Neural crest cell (in vitro differentiated cells): Measurements from ENCODE around the gene CXCL12. TPM values are rescaled to one million over a fixed set of nuclear protein-coding genes. Genes with fewer than 3 reads are reported as not detected.

Experiments
- DNase-seq: peaks from one replicate; pipeline ENCODE4 v3.0.0; 2021; ENCODE audit warnings: low read depth, mixed read lengths, low spot score
- H3K27ac Mint-ChIP-seq: one replicate; pipeline ENCODE4 v1.8.0; 2021; ENCODE audit warnings: mild to moderate bottlenecking, mixed read lengths; ENCODE audit not compliant: unreplicated experiment
- H3K27me3 Mint-ChIP-seq: 2 replicates; pipeline ENCODE4 v1.8.0; 2021; ENCODE audit warnings: low read depth, mild to moderate bottlenecking, mixed read lengths
- H3K36me3 Mint-ChIP-seq: 2 replicates; pipeline ENCODE4 v1.8.0; 2021; ENCODE audit warnings: low read depth, mild to moderate bottlenecking, mixed read lengths
- H3K4me1 Mint-ChIP-seq: 2 replicates; pipeline ENCODE4 v1.8.0; 2021; ENCODE audit warnings: mixed read lengths
- H3K4me3 Mint-ChIP-seq: one replicate; pipeline ENCODE4 v1.8.0; 2021; ENCODE audit warnings: mild to moderate bottlenecking, mixed read lengths
- H3K9me3 Mint-ChIP-seq: 2 replicates; pipeline ENCODE4 v1.8.0; 2021; ENCODE audit warnings: mixed read lengths
- total RNA-seq: library from RNA; stranded (reverse); gene quantifications from 2 replicates; pipeline ENCODE4 v1.2.1, GENCODE V29; 2021
- TF ChIP-seq, protein P1 (sequence below): fragments of 200-600 bp; sonication (generic); conservative IDR thresholded peaks from 2 replicates; pipeline ENCODE4 v1.5.0; 2021; ENCODE audit warnings: antibody characterized with exemption, mild to moderate bottlenecking

CXCL12 gene
- total RNA-seq, 1 donor from 2014 or later, result 3.6 TPM

DNA sequence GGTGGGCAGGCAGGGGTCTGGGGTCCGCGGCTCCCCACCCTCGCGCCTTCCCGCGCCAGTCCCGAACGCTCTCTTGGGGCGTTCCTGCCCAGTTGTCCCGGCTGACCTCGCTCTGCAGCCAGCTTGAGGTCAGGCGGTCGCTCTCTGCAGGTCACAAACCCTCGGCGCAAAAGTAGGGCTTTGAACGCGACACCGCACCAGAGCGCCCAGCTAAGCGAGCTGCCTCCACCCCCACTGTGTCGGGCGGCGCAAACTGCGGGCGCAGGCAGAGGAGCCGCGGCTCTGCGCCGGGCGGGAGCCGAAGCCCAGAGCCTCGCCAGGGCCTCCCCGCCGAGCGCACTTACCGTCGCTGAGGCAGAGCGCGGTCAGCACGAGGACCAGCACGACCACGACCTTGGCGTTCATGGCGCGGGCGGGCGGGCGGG is 284 bp downstream of the CXCL12 start:
- Mint-ChIP-seq H3K9me3 (no peaks in the 10 kb centered on the region), H3K36me3 (no peaks in the 10 kb centered on the region), H3K4me3 (no peak overlapping the region), H3K4me1 (peaks cover 14% of the 10 kb centered on the region), H3K27me3 (peaks cover 72% of the 10 kb centered on the region), H3K27ac (no peak overlapping the region)
- TF ChIP-seq, protein P1, sequence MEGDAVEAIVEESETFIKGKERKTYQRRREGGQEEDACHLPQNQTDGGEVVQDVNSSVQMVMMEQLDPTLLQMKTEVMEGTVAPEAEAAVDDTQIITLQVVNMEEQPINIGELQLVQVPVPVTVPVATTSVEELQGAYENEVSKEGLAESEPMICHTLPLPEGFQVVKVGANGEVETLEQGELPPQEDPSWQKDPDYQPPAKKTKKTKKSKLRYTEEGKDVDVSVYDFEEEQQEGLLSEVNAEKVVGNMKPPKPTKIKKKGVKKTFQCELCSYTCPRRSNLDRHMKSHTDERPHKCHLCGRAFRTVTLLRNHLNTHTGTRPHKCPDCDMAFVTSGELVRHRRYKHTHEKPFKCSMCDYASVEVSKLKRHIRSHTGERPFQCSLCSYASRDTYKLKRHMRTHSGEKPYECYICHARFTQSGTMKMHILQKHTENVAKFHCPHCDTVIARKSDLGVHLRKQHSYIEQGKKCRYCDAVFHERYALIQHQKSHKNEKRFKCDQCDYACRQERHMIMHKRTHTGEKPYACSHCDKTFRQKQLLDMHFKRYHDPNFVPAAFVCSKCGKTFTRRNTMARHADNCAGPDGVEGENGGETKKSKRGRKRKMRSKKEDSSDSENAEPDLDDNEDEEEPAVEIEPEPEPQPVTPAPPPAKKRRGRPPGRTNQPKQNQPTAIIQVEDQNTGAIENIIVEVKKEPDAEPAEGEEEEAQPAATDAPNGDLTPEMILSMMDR, result no peak
- no peak for DNase-seq

DNA sequence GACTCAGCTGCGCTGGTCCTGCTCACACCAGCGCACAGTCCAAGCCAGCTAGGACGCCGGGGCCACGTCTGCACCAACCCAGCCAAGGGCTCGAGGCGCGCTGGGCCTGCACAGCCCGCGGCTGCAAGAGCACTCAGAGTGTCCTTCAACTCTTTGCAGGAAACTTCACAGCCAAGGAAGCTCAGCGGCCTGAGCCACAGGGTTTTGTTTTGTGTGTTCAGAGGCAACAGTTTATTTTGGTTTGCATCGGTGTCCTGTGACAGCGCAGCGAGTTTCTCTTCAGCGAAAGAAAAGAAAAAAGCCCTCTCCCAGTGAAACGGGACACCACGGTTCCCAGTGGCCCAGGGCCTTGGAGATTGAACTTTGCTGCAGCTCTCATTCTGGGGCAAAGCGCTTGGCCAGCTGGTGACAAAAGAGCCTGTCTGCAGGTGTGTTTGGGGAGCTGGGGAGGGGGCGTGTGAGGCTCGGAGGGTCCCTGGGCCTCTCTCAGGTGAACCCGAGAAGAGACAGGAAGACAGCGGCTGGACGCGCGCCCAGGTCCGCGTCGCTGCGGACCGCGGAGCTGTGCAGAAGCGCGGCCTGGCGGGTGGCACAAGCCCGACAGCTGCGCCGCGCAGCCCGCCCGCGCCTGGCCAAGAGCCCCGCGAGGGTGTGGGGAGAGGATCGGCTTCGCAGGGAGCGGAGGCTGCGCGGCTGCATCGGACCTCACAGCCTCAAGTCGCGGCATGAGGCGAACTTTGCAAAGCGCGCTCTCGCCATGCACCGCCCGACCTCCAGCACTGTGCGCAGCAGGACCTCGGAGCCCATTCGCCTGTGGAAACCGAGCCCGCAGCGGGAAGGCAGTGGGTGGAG is 922 bp downstream of the CXCL12 start:
- Mint-ChIP-seq H3K9me3 (no peaks in the 10 kb centered on the region), H3K4me3 (peak overlapping the region; percentile 75), H3K36me3 (no peaks in the 10 kb centered on the region), H3K4me1 (peaks cover 14% of the 10 kb centered on the region), H3K27me3 (peaks cover 72% of the 10 kb centered on the region), H3K27ac (no peak overlapping the region)
- DNase-seq, result no peak
- TF ChIP-seq, protein P1, result no peak

DNA sequence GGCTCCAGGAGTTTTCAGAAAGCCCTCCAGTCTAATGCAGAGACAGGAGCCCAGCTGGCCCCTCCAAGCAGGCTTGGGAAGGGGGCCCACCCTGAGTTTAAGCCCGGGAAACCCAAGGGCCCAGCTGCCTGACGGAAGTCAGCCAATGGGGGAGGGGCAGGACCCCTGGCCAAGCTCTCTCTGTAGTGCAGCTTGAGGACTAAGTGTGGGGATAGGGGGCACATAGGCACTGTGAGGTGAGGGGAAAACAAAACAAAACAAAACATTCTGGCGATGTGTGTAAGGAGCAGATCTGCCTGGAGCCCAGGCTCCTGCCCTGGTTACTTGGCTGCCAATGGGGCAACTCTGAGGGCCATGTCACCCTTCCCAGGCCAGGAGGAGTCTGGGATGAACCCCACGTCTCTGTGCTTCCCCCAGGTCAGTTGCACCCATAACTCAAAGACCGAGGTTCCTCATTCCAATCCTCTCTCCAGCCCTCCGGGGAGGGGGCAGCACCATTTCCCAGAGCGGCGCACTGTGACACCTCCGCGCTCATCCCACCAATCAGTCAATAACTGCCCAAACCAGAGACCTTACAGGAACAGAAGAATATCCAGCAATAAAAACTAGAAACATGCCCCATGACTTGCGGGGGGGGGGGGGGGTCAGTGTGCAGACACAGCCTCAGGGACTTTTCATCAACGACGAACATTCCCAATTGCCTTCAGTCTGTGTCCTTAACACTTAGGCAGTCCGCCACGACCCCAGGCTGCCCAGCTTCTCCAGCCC is 1.7 kb downstream of the CXCL12 start:
- peaks cover 75% of the 10 kb centered on the region for H3K27me3 Mint-ChIP-seq
- H3K9me3 Mint-ChIP-seq, result no peaks in the 10 kb centered on the region
- H3K4me1 Mint-ChIP-seq, result peaks cover 14% of the 10 kb centered on the region
- TF ChIP-seq, protein P1, result no peak
- no peak overlapping the region for H3K27ac Mint-ChIP-seq
- peaks cover 4% of the 10 kb centered on the region for H3K36me3 Mint-ChIP-seq
- no peak for DNase-seq
- peak overlapping the region; percentile 75 for H3K4me3 Mint-ChIP-seq

DNA sequence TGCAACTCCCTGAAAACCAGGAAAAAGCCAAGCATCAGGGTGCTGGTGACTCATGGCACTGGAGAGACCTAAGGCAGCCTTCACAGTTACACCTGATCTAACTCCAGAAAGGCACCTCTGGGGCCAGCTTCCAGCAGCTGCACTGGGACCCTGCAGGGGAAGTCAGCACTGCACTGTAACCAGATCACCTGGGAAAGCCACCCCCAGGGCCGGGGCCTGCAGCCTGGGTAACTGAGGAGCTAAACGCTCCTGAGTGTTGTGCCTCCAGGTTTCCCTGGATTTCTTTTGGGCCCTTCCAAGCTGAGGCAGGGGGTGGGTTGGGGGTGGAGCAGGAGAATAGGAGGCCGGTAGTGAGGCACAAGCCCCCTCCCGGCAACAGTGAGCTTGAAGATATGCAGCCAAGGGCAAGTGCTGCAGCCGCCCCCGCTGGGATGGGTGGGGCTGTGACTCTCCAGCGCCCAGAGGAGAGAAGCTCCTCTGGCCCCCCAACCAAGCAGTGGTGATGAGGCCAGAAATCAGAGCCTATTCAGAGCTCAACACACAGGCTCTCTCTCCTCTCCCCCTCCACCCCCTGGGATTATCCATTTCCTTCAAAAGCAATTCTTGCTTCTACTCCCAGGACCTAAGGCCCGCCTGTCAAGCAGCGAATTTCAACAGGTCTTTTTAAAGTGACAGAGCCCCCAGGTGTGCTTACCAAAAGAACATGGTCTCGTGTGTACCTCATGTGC is 2.6 kb downstream of the CXCL12 start:
- no peak overlapping the region for H3K27ac Mint-ChIP-seq
- peaks cover 14% of the 10 kb centered on the region for H3K4me1 Mint-ChIP-seq
- no peaks in the 10 kb centered on the region for H3K9me3 Mint-ChIP-seq
- peaks cover 70% of the 10 kb centered on the region for H3K27me3 Mint-ChIP-seq
- TF ChIP-seq, protein P1, result no peak
- H3K36me3 Mint-ChIP-seq, result peaks cover 4% of the 10 kb centered on the region
- DNase-seq, result no peak
- H3K4me3 Mint-ChIP-seq, result no peak overlapping the region

DNA sequence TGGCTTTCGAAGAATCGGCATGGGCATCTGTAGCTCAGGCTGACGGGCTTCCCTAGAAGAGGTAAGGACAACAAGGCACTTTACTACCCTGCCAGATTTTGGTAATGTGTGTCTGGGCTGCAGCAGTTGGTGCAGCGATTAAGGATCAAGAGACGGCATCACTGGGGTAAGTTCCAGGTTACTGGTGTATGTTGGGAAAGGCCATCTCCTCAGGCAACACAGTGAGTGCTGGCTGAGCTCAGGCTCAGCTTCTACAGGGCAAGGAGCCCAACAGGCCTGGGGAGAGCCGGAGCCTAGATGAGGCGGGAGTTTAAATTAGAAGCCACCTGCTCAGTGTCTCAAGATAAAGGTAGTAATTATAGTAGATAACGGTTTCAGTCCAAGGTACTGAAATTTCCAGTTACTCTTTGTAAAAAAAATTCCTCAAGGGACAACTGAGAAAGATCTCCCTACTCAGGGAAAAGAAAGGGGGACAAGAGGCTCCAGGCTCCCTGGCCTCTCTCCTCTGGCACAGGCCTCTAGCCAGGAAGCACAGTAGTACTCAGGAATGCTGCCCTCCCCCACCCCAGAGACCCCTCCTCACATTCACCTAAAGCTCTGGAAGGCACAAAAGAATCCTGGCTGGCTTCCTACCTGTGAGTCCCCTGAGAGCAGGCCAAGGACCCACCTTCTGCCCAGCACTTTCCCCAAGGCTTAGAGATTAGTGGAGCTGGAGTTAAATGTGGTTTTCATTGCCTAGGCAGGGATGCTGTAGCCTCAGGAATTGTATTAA is 3.9 kb downstream of the CXCL12 start:
- peaks cover 19% of the 10 kb centered on the region for H3K4me1 Mint-ChIP-seq

More for the DNA sequence above, 3.9 kb downstream of the CXCL12 start:
- no peak for DNase-seq
- Mint-ChIP-seq H3K27me3 (peaks cover 63% of the 10 kb centered on the region), H3K4me3 (no peak overlapping the region), H3K27ac (no peak overlapping the region), H3K9me3 (no peaks in the 10 kb centered on the region), H3K36me3 (peaks cover 4% of the 10 kb centered on the region)
- TF ChIP-seq, protein P1, result no peak
